ENCODE measurements around the gene GRM8. TPM values are rescaled to one million over a fixed set of nuclear protein-coding genes. Genes with fewer than 3 reads are reported as not detected.

Gene GRM8
- total RNA-seq, 1 experiment from 2014 or later = not detected

DNA sequence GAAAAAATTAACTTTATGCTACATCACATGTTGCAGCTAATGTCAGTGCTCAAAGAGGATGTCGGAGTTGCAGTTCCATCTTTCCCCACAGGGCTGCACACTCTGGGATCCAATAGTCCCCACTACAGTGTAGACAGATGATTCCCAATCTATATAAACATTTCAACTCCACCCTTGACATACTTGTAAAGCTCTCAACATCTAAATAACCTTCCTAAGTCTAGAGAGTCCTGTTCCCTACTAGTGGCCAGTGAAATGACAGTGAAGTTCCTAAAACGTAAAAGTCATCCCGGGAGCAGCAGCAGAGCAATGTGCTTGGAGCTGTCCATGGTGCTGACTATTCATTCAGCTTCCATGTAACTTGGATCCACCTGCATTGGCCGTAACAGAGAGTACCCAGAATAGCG lies 145.1 kb downstream of the GRM8 start:
- in situ Hi-C loops (cut with HindIII; ENCODE audit: low pct_unique_long_range_greater_than_20kb, low sequenced_read_pairs) = no loop called here
- no peaks in the 10 kb centered on the region for H3K36me3 ChIP-seq (ENCODE audit: control insufficient read depth, insufficient read depth, low read length)
- no peaks in the 10 kb centered on the region for H3K9me3 ChIP-seq (ENCODE audit: control insufficient read depth, insufficient read depth, low read depth, low read length)
- BruUV-seq (replicated peaks) = no TSS peak
- DNase-seq (ENCODE audit: low read depth, low spot score) (peak; percentile 22), ATAC-seq (0 out of 2 replicates have a peak, but pooled peaks have one; percentile 70)
- intact Hi-C loops (cut with micrococcal nuclease; ENCODE audit: unreplicated experiment) = no loop called here
- TF ChIP-seq, protein P1, sequence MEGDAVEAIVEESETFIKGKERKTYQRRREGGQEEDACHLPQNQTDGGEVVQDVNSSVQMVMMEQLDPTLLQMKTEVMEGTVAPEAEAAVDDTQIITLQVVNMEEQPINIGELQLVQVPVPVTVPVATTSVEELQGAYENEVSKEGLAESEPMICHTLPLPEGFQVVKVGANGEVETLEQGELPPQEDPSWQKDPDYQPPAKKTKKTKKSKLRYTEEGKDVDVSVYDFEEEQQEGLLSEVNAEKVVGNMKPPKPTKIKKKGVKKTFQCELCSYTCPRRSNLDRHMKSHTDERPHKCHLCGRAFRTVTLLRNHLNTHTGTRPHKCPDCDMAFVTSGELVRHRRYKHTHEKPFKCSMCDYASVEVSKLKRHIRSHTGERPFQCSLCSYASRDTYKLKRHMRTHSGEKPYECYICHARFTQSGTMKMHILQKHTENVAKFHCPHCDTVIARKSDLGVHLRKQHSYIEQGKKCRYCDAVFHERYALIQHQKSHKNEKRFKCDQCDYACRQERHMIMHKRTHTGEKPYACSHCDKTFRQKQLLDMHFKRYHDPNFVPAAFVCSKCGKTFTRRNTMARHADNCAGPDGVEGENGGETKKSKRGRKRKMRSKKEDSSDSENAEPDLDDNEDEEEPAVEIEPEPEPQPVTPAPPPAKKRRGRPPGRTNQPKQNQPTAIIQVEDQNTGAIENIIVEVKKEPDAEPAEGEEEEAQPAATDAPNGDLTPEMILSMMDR (IDR thresholded peaks at IDR 0.05) = peak; percentile 52
- no peak for TF ChIP-seq POLR2AphosphoS5 (IDR thresholded peaks at IDR 0.05; ENCODE audit: low read depth, low read length)
- TF ChIP-seq, protein P2, sequence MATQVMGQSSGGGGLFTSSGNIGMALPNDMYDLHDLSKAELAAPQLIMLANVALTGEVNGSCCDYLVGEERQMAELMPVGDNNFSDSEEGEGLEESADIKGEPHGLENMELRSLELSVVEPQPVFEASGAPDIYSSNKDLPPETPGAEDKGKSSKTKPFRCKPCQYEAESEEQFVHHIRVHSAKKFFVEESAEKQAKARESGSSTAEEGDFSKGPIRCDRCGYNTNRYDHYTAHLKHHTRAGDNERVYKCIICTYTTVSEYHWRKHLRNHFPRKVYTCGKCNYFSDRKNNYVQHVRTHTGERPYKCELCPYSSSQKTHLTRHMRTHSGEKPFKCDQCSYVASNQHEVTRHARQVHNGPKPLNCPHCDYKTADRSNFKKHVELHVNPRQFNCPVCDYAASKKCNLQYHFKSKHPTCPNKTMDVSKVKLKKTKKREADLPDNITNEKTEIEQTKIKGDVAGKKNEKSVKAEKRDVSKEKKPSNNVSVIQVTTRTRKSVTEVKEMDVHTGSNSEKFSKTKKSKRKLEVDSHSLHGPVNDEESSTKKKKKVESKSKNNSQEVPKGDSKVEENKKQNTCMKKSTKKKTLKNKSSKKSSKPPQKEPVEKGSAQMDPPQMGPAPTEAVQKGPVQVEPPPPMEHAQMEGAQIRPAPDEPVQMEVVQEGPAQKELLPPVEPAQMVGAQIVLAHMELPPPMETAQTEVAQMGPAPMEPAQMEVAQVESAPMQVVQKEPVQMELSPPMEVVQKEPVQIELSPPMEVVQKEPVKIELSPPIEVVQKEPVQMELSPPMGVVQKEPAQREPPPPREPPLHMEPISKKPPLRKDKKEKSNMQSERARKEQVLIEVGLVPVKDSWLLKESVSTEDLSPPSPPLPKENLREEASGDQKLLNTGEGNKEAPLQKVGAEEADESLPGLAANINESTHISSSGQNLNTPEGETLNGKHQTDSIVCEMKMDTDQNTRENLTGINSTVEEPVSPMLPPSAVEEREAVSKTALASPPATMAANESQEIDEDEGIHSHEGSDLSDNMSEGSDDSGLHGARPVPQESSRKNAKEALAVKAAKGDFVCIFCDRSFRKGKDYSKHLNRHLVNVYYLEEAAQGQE (IDR thresholded peaks at IDR 0.05; ENCODE audit: insufficient read depth in 1 of 2, low read depth in 2 of 2, low read length in 1 of 2) = peak; percentile 96 to 97
- H3K27me3 ChIP-seq (ENCODE audit: control insufficient read depth, insufficient read depth, low read length) = no peaks in the 10 kb centered on the region
- no peak overlapping the region for H3K27ac ChIP-seq (ENCODE audit: low read length)
- no peaks in the 10 kb centered on the region for H3K4me1 ChIP-seq (ENCODE audit: control insufficient read depth, insufficient read depth, low read length)
- ChIA-PET CTCF (interaction anchor here (0.5 kb wide), 1 partner anchor 148 kb away, joined by 5 read pairs; no protein-coding TSS in a partner anchor), POLR2A (no interaction called here)
- H3K4me3 ChIP-seq (ENCODE audit: low read depth in 2 of 2, low read length in 2 of 2) = no peak overlapping the region

DNA sequence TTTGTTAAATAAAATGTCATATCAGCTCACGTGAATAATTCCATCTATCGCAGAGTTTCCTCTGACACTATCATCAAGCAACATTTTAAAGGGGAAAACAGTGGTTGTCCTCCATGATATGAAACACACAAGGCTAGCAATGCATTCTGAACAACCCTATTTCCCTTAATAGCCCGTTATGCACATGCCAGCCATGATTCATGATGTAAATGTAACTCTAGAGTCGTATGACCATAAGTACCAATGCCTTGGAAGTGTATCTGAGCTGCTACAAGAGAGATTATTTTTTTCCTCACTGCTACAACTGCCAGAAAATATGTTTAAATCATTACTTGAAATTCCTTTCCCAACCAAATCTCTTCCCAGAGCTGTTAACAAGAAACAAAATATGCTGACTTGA lies 159.4 kb downstream of the GRM8 start:
- no peak for TF ChIP-seq TCF7L2 (IDR thresholded peaks at IDR 0.05; ENCODE audit: low read depth, low read length)
- TF ChIP-seq SIN3A (IDR thresholded peaks at IDR 0.05; ENCODE audit: borderline replicate concordance, insufficient read depth, low read depth, low read length) = no peak
- no peak for TF ChIP-seq POLR2AphosphoS5 (IDR thresholded peaks at IDR 0.05; ENCODE audit: low read depth, low read length)
- TF ChIP-seq, protein P1 (IDR thresholded peaks at IDR 0.05) = no peak
- TF ChIP-seq, protein P2 (IDR thresholded peaks at IDR 0.05; ENCODE audit: insufficient read depth in 1 of 2, low read depth in 2 of 2, low read length in 1 of 2) = no peak
- in situ Hi-C loops (cut with HindIII; ENCODE audit: low pct_unique_long_range_greater_than_20kb, low sequenced_read_pairs) (no loop called here), intact Hi-C loops (cut with micrococcal nuclease; ENCODE audit: unreplicated experiment) (no loop called here)
- no peak for ATAC-seq
- no TSS peak for BruUV-seq (replicated peaks)
- Histone ChIP-seq H3K27ac (ENCODE audit: low read length) (no peak overlapping the region), H3K4me3 (ENCODE audit: low read depth in 2 of 2, low read length in 2 of 2) (no peak overlapping the region), H3K36me3 (ENCODE audit: control insufficient read depth, insufficient read depth, low read length) (no peaks in the 10 kb centered on the region), H3K9me3 (ENCODE audit: control insufficient read depth, insufficient read depth, low read depth, low read length) (no peaks in the 10 kb centered on the region), H3K27me3 (ENCODE audit: control insufficient read depth, insufficient read depth, low read length) (no peaks in the 10 kb centered on the region), H3K4me1 (ENCODE audit: control insufficient read depth, insufficient read depth, low read length) (no peaks in the 10 kb centered on the region)
- no peak for DNase-seq (ENCODE audit: low read depth, low spot score)
- CTCF ChIA-PET = no interaction called here
- POLR2A ChIA-PET = no interaction called here
